ENCODE measurements around the gene KIAA1614.

The KIAA1614 gene

DNA sequence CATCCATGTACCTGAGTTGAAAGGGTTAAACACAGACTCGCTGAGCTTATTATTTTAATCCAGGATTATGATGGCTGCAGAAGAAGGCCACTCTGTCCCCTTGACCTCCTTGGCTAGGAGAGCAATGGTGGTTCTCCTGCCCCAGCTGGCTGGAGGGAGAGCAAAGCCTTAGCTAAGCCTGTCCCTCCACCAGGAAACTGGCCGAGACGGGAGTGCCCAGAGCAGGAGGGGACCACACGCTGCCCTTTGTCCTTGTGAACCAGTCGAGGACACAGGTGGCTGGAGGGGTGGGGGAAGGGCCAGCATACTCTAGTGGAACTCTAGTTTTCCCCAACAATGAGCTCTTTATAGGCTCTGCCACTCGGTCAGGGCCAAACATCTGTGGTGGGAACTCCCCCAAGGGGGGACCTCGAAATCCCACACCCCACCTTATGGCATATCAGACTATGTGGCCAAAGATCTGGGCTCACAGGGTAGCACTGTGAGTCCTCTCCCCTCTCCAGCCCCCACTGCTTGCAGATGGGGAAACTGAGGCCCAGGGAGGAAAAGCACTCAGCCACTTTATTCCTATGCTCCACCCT, 12.9 kb downstream of the KIAA1614 start:
- DNase-seq, result no peak

DNA sequence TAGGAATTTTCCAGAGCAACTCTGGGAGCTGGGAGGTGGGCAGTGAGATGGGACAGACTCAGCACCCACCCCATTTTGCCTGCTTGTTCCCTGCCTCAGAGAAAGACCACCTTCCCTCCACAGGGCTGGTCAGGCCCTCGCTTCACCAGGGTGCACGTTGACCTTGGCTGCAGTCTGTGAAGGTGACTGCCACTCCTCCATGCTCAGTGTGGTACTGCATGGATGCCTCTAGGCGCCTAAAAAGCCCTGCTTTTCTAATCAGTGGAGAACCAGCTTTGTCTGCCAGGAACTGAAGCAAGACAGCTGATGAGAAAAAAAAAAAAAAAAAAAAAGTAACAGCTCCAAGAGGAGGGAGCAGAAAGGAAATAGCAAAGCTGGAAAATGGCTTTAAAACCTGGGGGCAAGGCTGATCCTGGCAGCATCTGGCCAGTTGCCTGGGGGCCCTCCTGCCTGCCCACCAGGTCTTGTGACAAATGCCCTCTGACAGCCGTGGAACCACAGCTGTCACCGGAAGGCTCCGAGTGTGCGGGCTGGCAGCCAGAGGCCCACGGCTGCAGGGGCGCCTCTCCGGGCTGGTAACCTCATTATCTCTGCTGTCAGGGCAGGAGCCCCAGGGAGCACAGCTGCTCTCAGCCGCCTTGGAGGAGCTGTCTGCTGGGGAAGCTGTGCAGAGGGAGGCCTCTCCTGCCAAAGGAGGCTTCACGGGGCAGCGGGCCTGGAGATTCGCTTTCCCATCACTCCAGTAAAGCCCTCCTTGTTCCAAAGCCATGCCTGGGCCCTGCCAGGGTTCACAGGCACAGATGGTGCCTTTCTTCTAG, 13.7 kb downstream of the KIAA1614 start:
- DNase-seq, result no peak

DNA sequence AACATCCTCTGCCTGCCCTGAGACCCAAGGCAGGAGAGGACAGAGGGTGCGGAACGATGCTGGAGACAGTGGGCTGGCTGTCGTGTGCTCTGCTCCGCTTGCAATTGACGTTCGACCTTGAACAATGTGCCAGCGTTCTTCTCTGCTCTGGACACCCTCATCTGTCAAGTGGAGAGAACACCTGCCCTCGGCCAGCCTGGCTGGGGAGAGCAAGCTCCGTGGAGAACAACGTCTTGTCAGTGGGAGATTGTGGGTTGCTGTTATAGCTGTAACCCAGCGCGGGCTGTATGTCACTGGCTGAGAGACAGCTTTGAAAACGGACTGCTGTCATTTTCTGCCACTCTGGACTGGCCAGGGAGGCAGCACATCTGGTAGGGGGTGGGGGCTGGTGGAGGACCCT, 14.7 kb downstream of the KIAA1614 start:
- no peak for DNase-seq

DNA sequence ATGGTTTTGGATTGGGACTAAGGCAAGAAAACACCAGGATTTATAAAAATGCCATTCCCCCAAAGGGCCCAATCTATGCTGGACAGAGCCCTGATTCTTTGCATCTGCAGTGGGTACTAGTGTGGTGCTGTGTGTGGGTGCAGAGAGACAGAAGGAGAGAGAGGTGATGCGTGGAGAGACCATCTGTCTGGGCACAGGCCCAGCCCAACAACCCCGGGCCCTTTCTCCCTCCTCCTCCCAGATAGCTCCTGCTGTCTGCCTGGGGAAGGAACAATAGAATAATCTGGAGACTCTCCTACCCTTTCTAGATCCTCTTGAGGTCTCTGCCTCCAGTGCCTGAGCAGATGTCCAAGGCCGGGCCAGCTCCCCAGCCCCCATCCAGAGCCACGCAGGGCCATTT, 15.1 kb downstream of the KIAA1614 start:
- no peak for DNase-seq

DNA sequence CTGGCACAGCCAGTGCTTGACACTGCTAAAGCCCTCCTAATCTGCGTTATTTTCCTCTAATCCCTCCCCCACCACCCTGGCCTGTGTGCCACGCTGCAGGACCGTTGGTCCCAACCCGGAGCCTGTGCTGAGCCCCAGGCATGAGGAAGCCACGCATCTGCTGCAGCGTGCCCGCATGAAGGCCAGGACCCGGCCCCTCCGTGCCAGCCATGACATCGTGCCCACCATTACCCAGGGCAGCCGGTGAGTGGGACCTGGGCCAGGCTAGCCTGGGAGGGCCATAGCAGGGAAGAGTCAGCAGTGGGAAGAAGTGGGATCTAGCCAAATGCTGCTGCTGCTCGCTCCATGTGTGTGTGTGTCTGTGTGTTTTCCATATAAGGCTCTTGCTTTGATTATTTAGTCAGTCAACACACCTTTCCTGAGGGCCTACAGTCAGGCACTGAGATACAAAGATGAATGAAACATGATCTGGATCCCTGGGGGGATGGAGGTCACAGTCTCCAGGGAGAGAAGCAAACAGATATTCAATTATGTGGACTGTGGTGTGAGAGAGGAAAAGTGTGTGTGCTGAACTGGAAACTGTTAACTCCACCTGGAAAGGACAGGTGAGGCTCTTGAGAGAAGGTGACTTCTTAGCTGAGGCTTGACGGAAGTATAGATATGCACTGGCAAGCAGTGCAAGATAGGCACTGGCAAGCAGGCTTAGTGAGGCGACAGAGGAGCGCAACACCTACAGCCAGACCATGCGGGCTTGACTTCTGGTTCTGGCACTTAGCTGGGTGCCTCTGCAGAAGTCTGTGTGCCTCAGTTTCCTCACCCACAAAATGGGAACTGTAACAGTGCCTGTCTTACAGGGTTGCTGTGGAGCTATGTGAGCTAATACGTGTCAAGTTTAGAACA, 15.9 kb downstream of the KIAA1614 start:
- DNase-seq, result no peak

DNA sequence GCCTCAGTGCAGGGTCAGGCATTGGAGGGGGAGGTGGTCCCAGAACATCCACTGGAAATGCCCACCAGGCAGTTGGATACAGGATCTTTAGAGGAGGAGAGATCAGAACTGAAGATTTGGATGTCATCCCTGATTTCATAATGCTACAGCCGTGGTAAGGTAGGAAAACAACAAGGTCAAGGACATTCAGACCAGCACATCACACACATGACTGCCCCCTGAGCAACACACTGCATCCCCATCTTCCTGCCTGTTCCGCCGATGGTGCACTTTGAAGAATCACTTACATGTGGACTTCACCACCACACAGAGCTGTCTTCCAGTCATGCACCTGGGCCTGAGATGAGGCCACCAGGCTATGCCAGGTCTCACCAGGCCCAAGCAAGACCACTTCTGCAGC, 16.7 kb downstream of the KIAA1614 start:
- DNase-seq, result no peak

DNA sequence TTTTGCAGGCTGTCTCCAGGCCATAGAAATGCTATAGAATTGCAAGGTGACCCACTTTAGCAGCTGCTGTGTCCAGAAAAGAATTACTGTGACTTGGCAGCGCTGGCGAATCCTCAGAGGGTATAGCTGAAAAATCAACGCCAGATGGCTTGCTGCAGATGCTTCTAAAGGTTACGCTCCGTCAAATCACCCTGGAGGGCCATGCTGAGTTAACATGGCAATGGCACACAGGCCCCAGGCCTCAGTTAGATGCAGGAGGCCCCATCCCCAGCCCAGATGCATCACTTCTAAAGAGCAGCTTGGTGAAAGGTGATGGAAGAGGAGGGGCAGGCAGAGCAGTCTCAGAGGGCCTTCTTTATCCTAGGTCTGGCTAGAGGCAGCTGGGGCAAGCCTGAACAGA, 18.0 kb downstream of the KIAA1614 start:
- no peak for DNase-seq

DNA sequence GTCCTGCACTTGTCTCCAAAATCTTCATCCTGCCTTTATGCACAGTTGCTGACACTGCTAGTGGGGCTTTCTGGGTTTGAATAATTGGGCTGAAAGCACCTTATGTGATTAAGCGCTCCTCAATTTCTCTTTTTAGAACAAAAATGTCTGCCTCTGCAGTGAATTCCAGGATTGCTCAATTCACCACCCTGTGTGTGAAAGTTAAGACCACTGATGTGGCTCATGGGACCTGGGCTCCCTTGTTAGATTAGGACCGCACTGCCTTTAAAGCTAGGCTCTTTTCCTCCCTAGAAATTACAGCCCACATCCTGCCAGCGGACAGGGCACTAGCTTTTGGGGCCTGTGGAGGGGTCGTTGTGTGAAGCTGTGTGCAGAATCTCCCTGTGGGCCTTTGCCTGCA, 18.8 kb downstream of the KIAA1614 start:
- DNase-seq, result no peak

DNA sequence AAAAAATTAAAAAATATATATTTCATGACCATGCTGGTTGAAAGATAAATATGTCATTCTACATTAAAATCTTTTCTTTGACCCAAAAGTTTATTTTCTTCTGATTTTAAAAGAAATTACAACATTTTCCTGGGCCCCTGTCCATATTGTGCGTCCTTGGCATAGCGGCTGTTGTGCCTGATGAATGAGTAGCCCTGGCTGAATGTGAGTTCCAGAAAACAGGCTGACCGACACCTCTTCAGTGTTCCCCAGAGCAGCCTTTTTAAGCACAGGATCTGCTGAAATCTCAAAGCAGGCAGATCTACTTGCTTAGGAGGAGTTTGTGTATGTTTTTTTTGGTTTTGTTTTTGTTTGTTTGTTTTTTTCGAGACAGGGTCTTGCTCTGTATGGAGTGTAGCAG, 19.7 kb downstream of the KIAA1614 start:
- no peak for DNase-seq

DNA sequence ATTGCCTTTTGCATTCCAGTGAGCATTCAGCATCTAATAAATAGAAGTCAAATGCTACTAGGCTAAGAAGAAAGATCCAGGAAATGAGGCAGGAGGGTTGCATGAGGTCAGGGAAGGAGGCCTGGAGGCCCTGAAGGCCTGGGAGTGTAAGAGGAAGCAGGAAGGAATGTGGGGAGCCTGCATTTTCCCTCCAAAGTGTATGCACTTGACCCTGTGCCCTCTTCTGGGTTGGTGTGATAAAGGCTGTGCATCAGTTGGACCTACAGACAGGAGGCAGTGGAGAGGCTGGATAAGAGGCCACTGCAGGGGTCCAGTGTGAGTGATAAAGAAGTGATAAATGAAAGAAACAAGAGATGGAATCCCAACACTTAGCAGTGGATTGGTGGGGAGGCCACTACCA, 20.4 kb downstream of the KIAA1614 start:
- no peak for DNase-seq

DNA sequence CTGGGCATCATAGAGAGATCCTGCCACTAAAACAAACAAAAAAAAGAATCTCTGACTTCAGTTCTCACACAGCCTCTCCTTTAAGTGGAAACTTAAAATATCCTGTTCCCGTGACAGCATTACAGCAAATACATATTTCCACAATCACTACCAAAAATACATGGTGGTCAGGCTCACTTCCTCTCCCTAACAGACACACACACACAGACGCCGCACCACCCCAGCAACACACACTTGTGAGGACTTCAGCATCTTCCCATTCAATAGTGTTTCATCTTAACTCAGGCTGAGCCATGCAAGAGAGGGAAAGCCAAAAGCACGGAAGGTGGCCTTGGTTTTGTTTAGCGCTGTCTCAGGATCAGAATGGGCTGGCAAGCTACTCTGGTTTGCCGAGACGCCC, 21.9 kb downstream of the KIAA1614 start:
- DNase-seq, result no peak

DNA sequence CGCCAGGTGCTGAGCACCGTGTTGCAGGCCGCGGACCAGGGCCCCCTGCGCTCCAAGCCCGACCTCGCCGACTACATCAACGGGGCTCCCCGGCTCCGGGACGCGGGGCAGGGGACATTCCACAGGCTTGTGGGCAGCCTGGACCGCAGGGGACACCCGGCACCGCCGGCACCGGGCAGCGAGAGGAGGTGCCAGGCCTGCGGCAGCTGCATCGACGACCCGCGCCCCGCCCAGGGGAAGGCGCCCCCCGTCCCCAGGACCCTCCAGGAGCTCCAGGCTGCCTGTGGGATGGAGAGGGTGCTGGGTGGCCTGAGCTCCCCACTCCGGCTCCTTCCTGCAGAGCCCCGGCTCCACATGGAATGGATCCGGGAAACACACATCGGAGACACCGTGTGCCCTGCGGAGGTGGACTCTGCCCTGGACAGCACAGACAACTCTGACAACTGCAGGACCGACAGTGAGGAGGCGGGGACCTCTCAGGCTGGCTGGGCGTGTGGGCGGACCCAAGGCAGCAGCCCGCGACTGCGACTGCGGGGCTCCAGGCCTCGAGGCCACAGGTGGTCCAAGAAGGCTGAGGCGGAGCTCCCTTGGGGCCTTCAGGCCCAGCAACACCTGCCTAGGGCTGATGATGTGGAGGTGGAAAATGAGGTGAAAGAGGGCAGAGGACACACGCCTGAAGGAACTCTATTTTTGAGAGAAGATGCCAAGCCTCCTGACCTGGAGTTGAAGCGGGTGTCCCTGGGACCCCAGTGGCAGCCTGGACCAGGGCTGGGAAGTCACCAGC, 22.8 kb downstream of the KIAA1614 start:
- DNase-seq, result no peak

DNA sequence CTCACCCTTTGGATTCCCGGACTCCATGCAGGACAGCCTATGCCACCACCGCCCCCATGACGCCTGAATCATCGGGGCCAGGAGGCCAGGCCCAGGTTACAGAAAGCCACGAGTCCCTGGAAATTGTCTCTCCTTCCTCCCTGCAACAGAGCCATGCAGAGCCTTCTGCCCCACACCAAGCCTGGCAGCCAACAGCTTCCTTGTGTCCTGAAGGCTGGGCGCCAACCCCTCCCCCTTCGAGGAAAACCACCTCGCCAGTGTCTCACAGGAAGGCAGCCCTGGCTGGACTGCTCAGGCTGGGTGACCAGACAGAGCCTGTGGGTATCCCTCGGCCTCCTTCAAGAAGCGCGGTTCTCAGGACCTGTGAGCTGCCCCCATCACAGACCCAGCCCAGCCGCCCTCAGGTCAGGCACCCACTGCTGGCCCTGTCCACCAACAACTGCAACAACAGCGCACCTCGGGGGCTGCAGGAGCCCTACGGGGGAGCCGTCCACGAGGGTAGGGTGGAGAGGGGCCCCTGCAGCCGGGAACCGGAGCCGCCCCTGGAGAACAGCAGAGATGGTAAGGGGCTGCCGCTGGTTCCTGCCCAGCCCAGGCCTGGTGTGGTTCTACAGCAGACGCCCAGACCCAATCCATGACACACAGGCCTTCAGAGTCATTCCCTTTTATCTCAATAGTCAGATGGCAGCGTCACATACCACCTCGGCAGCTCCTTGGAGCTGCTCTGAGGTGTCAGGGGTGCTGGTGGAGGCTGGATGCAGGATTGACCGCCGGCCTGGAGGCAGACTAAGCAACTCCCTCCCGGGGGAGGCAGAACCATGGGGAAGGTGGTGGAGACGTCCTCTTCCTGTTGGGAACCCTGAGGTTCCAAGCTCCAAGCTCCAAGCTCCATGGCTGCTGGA, 23.7 kb downstream of the KIAA1614 start:
- DNase-seq, result no peak

DNA sequence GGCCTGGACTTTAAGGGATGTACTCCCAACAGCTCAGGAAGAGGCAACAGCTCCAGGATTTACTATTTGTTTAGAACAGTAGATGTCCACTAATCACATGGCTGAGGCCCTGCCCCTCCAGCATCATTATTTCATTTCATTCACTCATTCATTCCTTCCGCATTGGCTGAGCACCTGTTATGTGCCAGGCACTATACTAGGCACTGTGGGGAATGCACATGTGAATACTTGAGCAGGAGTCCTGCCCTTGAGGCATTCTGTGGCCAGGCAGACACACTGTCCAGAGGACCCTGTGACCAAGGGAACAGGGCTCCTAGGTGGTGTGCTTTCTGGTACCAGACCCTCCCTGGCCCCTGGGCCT, 24.3 kb downstream of the KIAA1614 start:
- no peak for DNase-seq

DNA sequence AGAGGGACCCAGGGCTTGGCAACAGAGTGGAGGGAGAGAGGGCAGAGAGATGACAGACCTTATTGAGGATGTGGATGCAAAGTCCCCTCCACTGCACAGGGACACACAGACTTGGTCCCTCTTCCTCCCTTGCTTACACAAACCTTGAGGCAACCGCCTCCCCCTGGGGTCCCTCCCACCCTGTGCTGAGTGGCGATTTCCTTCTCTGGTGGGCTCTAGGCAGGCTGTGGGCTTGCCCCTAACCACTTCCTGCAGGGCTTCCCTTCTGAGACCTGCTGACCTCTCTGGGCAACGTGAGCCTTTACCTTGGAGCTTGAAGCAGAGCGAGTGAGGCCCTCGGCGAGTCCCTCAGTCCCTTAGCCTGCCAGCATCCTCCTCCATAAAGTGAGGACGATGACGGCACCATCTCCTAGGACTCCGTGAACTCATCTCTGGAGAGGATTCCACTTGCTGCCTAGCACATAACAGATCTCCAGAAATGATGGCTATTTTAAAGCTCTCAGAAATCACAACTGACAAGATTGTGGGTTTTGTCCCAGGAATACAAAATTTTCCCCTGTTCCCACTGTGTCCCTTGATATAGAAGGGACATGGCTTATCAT, 25.0 kb downstream of the KIAA1614 start:
- DNase-seq, result no peak

DNA sequence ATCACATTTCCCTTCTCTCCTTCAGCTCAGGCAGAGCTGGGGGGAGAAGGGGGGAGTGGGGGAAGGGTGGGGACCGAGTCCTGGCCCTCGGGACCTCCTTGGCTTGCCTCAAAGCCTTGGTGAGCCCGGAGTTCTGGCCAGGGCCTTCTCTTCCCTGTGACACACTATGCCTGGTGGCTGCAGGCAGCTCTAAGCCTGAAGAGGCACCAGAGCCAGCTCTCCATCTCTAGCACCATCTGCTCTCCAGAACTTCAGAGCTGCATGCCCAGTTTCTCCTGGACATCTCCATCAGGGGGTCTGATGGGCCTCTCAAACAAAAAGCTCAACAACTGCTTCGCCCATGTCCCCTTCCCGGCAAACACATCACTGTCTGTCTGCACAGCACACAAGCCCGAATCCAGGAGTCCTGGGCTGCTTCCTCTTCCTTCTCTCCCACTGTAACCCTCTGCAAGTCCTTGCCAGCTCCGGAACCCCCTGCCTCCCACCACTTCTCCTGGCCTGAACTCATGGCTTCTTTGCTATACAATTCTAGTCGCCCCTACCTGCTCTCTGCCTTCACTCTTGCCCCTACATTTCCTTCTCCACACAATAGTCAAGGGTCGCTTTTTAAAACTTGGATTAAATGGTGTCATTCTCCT, 26.5 kb downstream of the KIAA1614 start:
- DNase-seq, result no peak

DNA sequence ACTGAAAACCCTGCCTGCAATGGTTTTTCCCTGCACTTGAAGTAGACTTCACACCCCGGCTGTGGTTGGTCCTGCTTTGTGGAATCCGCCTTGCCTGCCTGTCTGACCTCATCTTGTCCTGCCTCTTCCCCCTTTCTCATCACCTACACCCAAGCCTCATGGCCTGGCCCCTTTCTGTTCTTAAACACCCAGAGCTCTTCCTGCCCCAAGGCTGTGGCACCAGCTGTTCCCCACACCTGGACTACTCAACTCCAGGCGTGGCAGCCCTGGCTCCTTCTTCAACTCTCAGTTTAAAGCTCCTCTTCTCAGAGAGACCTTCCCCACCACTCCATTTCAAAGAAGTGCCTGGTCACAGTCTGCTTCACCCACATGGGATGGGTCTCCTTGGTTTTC, 27.0 kb downstream of the KIAA1614 start:
- no peak for DNase-seq

DNA sequence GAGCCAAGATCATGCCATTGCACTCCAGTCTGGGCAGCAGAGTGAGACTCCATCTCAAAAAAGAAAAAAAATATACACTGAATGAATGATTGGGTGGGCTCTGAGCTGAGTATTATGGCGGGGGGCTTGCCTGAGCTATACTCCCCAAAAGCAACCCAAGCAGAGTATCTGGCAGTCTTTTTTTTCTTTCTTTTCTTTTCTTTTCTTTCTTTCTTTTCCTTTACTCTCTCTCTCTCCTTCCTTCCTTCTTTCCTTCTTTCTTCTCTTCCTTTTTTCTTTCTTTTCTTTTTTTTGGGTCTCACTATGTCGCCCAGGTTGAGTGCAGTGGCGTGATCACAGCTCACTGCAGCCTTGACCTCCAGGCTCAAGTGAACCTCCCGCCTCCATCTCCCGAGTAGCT, 27.7 kb downstream of the KIAA1614 start:
- no peak for DNase-seq

DNA sequence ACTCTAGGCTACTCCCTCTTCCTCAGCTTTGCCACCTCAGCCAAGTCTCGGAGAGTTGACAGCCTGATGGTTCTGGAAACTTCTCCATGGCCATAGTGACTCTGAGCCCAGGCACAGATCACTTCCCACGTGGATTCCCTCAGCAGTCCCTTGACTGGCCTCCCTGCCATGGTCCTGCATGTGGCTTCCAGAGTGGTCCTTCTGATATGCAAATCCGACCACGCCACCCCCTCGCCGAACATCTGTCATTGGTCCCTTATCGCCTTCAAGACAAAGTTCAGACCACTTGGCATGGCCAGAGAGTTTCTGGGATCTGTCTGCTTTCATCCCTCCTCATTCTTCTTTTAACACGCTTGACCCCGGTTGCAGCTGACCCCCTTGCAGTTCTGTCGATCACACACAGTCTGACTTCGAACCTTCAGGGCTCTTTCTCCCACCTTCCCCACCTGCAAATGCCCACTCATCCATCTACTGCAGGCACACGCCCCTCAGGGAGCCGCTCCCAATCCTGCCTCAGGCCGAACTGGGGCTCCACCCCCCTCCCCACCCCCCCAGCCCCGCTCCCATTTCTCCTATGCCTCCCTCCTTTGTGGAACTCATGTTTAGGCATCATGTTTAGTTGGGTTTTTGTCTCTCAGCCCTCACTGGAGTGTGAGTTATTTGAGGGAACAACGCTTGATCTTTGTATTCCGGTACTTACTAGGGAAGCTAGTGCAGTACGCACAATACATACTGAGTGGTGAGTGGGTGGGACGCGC, 29.0 kb downstream of the KIAA1614 start:
- no peak for DNase-seq

DNA sequence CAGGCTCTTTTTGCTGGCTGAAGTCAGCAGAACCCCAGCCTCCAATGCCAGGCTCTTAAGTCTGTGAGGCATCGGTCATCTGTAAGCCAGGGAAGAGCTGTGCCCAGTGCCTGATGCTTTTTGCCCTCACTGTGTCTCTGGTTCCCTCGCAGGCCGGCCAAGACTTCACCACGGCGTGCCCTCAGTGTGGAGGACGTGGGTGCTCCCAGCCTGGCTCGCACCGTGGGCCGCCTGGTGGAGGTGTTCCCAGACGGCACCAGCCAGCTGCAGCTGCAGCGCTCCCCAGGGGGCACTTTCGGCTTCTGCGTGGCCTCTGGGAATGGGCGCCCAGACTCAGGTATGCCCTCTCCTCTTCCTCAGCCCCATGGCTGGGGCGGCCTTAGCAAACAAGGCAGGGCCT, 32.5 kb downstream of the KIAA1614 start:
- no peak for DNase-seq
